GM21528 (cell line): ENCODE measurements around the gene RASAL3.
"Not testable (repeated sequence)": the region's sequence is repeated elsewhere in the genome, so short reads cannot be mapped to it uniquely, and the experiment has no call there.

Source experiments
- ATAC-seq: cut with Tn5 transposase; IDR thresholded peaks from one replicate; pipeline ENCODE4 v1.9.1; 2021; ENCODE audit warnings: mild to moderate bottlenecking, moderate library complexity; ENCODE audit not compliant: unreplicated experiment, low FRiP score

RASAL3 gene

GRCh38 chr19:15464394-15465385, at the start of gene RASAL3:
Gene RASAL3 (minus strand): TSS chr19:15464544. CDS start chr19:15464358, 186 bp downstream.
- ATAC-seq = no peak

GRCh38 chr19:15511671-15512424, 47.5 kb upstream of the RASAL3 start:
- no peak for ATAC-seq

- ATAC-seq = no peak
Observed at GRCh38 chr19:15508035-15508710, 43.8 kb upstream of the RASAL3 start, which contains the start of gene CYP4F22. Gene CYP4F22 (plus strand): TSS chr19:15508525. CDS start chr19:15525337, 16,812 bp downstream.

GRCh38 chr19:15507068-15508034, 43.0 kb upstream of the RASAL3 start:
- no peak for ATAC-seq

- no peak for ATAC-seq
Observed at GRCh38 chr19:15506074-15506571, 41.8 kb upstream of the RASAL3 start.

GRCh38 chr19:15502264-15502663, 37.9 kb upstream of the RASAL3 start:
- ATAC-seq = no peak

- no peak for ATAC-seq
Observed at GRCh38 chr19:15501596-15501995, 37.3 kb upstream of the RASAL3 start.

- ATAC-seq = no peak
Observed at GRCh38 chr19:15498910-15499309, 34.6 kb upstream of the RASAL3 start.

GRCh38 chr19:15498156-15498858, 34.0 kb upstream of the RASAL3 start:
- no peak for ATAC-seq

GRCh38 chr19:15495151-15495550, 30.8 kb upstream of the RASAL3 start:
- ATAC-seq = no peak

GRCh38 chr19:15488489-15489226, 24.3 kb upstream of the RASAL3 start:
- no peak for ATAC-seq

GRCh38 chr19:15487038-15487437, 22.7 kb upstream of the RASAL3 start:
- no peak for ATAC-seq

- ATAC-seq = not testable (repeated sequence)
Observed at GRCh38 chr19:15485768-15486167, 21.4 kb upstream of the RASAL3 start.

GRCh38 chr19:15480996-15481395, 16.7 kb upstream of the RASAL3 start:
- not testable (repeated sequence) for ATAC-seq

GRCh38 chr19:15479391-15480345, 15.3 kb upstream of the RASAL3 start, which contains the start of gene PGLYRP2:
Gene PGLYRP2 (minus strand): TSS chr19:15479501. CDS start chr19:15479371, 130 bp downstream.
- ATAC-seq = no peak

GRCh38 chr19:15476325-15476724, 12.0 kb upstream of the RASAL3 start:
- no peak for ATAC-seq

GRCh38 chr19:15475611-15476010, 11.3 kb upstream of the RASAL3 start:
- no peak for ATAC-seq
